ENCODE measurements around the gene FAM185A. TPM values are rescaled to one million over a fixed set of nuclear protein-coding genes. Genes with fewer than 3 reads are reported as not detected.

The FAM185A gene
- total and polyA plus RNA-seq, 2 donors (not counting 1 experiment from before 2014, with no cell fraction given) = 5.9 to 11.8 TPM

GRCh38 chr7:102823390-102824119, 74.8 kb downstream of the FAM185A start:
- Histone ChIP-seq H3K9me3 (ENCODE audit: control extremely low read depth in 1 of 3, control insufficient read depth in 2 of 3, insufficient read depth in 1 of 3, low read length in 2 of 3) (peaks cover 0 to 3% (median 0%) of the 10 kb centered on the region in 3 donors), H3K9ac (ENCODE audit: low read length) (no peak overlapping the region), H2AFZ (ENCODE audit: insufficient read depth, low read depth, low read length, poor library complexity, severe bottlenecking) (no peak overlapping the region), H3K36me3 (replicated peaks in 1 of 2; ENCODE audit: control extremely low read depth in 1 of 2, control insufficient read depth in 1 of 2, extremely low read depth in 1 of 2, insufficient read depth in 2 of 2, low read length in 1 of 2) (peaks cover 0 to 4% of the 10 kb centered on the region in 2 experiments), H3K79me2 (ENCODE audit: control insufficient read depth, insufficient read depth, low read length) (no peaks in the 10 kb centered on the region), H4K20me1 (ENCODE audit: control insufficient read depth, insufficient read depth, low read length, poor library complexity, severe bottlenecking) (no peaks in the 10 kb centered on the region), H3K4me3 (ENCODE audit: control extremely low read depth in 1 of 5, extremely low read depth in 1 of 5, insufficient read depth in 1 of 5, low read depth in 2 of 5, low read length in 4 of 5) (no peak overlapping the region), H3K27me3 (replicated peaks in 1 of 4; ENCODE audit: control extremely low read depth in 1 of 4, control insufficient read depth in 3 of 4, insufficient read depth in 4 of 4, low read length in 3 of 4) (no peaks in the 10 kb centered on the region), H3K27ac (ENCODE audit: low read length in 2 of 2) (no peak overlapping the region), H3K4me1 (ENCODE audit: control insufficient read depth in 2 of 2, insufficient read depth in 2 of 2, low read length in 2 of 2) (no peaks in the 10 kb centered on the region), H3K4me2 (replicated peaks; ENCODE audit: low read depth, low read length, poor library complexity, severe bottlenecking) (no peak overlapping the region)
- no peak for DNase-seq
- WGBS (ENCODE audit: insufficient coverage) = 100% methylated on average over 1 of the region's 6 CpGs
- intact Hi-C loops (cut with micrococcal nuclease) = no loop called here
- H3K27me3 Mint-ChIP-seq = no peaks in the 10 kb centered on the region
- TF ChIP-seq CTCF (IDR thresholded peaks at IDR 0.05) = no peak
- no peak for TF ChIP-seq EZH2 (IDR thresholded peaks at IDR 0.05; ENCODE audit: borderline replicate concordance, insufficient read depth, low read depth, low read length, poor library complexity, severe bottlenecking)
- H3K9me3 Mint-ChIP-seq (ENCODE audit: insufficient read depth) = no peaks in the 10 kb centered on the region
- no peaks in the 10 kb centered on the region for H3K4me1 Mint-ChIP-seq
- CTCF ChIA-PET = no interaction called here
- H3K4me3 Mint-ChIP-seq = no peak overlapping the region
- POLR2A ChIA-PET = no interaction called here
- no peak for ATAC-seq (ENCODE audit: low read depth)
- H3K27ac Mint-ChIP-seq = no peak overlapping the region

DNA sequence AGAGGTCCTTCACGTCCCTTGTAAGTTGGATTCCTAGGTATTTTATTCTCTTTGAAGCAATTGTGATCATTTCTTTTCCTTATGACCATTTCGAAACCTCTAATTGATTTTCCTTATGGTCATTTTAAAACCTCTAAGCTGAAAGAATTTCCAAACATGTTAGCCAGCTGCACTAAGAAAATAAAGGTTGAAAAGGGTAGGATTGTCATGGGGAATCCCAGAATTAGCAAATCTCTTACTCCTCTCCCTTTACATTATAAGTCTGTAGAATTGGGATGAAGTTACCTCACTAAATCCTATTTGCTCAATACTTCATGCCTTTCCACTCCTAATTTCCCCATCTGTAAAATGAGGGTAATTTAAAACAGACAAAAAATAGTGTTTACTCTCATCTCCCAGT, 79.5 kb downstream of the FAM185A start:
- no peak overlapping the region for H3K4me3 ChIP-seq (ENCODE audit: control extremely low read depth in 1 of 5, extremely low read depth in 1 of 5, insufficient read depth in 1 of 5, low read depth in 2 of 5, low read length in 4 of 5)
- Mint-ChIP-seq H3K27me3 (no peaks in the 10 kb centered on the region), H3K27ac (no peak overlapping the region), H3K4me3 (no peak overlapping the region), H3K4me1 (no peaks in the 10 kb centered on the region), H3K9me3 (ENCODE audit: insufficient read depth) (no peaks in the 10 kb centered on the region)
- TF ChIP-seq CTCF (IDR thresholded peaks at IDR 0.05) = no peak
- no peak for TF ChIP-seq EZH2 (IDR thresholded peaks at IDR 0.05; ENCODE audit: borderline replicate concordance, insufficient read depth, low read depth, low read length, poor library complexity, severe bottlenecking)
- ATAC-seq (ENCODE audit: low read depth) (no peak), DNase-seq (no peak)
- H4K20me1 ChIP-seq (ENCODE audit: control insufficient read depth, insufficient read depth, low read length, poor library complexity, severe bottlenecking) = no peaks in the 10 kb centered on the region
- CTCF ChIA-PET = no interaction called here
- POLR2A ChIA-PET = no interaction called here
- no peak overlapping the region for H2AFZ ChIP-seq (ENCODE audit: insufficient read depth, low read depth, low read length, poor library complexity, severe bottlenecking)
- no peaks in the 10 kb centered on the region for H3K79me2 ChIP-seq (ENCODE audit: control insufficient read depth, insufficient read depth, low read length)
- no CpG with 5 or more reads among the region's 2 CpGs for WGBS (ENCODE audit: insufficient coverage)
- no peak overlapping the region for H3K4me2 ChIP-seq (replicated peaks; ENCODE audit: low read depth, low read length, poor library complexity, severe bottlenecking)
- H3K27me3 ChIP-seq (replicated peaks in 1 of 4; ENCODE audit: control extremely low read depth in 1 of 4, control insufficient read depth in 3 of 4, insufficient read depth in 4 of 4, low read length in 3 of 4) = no peaks in the 10 kb centered on the region
- H3K36me3 ChIP-seq (replicated peaks in 1 of 2; ENCODE audit: control extremely low read depth in 1 of 2, control insufficient read depth in 1 of 2, extremely low read depth in 1 of 2, insufficient read depth in 2 of 2, low read length in 1 of 2) = peaks cover 3 to 8% of the 10 kb centered on the region in 2 experiments
- no peak overlapping the region for H3K9ac ChIP-seq (ENCODE audit: low read length)
- intact Hi-C loops (cut with micrococcal nuclease) = no loop called here
- no peaks in the 10 kb centered on the region for H3K4me1 ChIP-seq (ENCODE audit: control insufficient read depth in 2 of 2, insufficient read depth in 2 of 2, low read length in 2 of 2)
- H3K27ac ChIP-seq (ENCODE audit: low read length in 2 of 2) = no peak overlapping the region
- H3K9me3 ChIP-seq (ENCODE audit: control extremely low read depth in 1 of 3, control insufficient read depth in 2 of 3, insufficient read depth in 1 of 3, low read length in 2 of 3) = peaks cover 0 to 3% (median 0%) of the 10 kb centered on the region in 3 donors
